ENCODE results near the gene METTL3. TPM values are rescaled to one million over a fixed set of nuclear protein-coding genes. Genes with fewer than 3 reads are reported as not detected.

METTL3 gene
- total RNA-seq, 1 experiment from 2014 or later, result 105 TPM

GRCh38 chr14:21543521-21543960 lies 32.4 kb upstream of the METTL3 start:
- Histone ChIP-seq H3K27ac (ENCODE audit: low read length) (no peak overlapping the region), H3K9ac (ENCODE audit: low read length) (no peak overlapping the region), H3K36me3 (ENCODE audit: insufficient read depth, low read length) (no peaks in the 10 kb centered on the region), H3K27me3 (ENCODE audit: low read length) (no peaks in the 10 kb centered on the region), H3K9me2 (replicated peaks; ENCODE audit: insufficient read depth, low read length) (no peaks in the 10 kb centered on the region), H4K20me1 (ENCODE audit: insufficient read depth, low read depth, low read length) (no peaks in the 10 kb centered on the region), H3K4me3 (ENCODE audit: low read length) (no peak overlapping the region), H3K9me3 (ENCODE audit: low read length) (no peaks in the 10 kb centered on the region), H3K4me1 (ENCODE audit: low read length) (peaks cover 3% of the 10 kb centered on the region), H3K79me2 (ENCODE audit: low read length) (no peaks in the 10 kb centered on the region), H2AFZ (ENCODE audit: low read length) (no peak overlapping the region), H3K4me2 (ENCODE audit: low read depth, low read length, poor library complexity, severe bottlenecking) (no peak overlapping the region)
- no peak for DNase-seq

GRCh38 chr14:21541413-21542074 lies 30.4 kb upstream of the METTL3 start:
- H4K20me1 ChIP-seq (ENCODE audit: insufficient read depth, low read depth, low read length), result no peaks in the 10 kb centered on the region
- no peaks in the 10 kb centered on the region for H3K9me2 ChIP-seq (replicated peaks; ENCODE audit: insufficient read depth, low read length)
- H3K4me3 ChIP-seq (ENCODE audit: low read length), result no peak overlapping the region
- H3K9me3 ChIP-seq (ENCODE audit: low read length), result no peaks in the 10 kb centered on the region
- H3K9ac ChIP-seq (ENCODE audit: low read length), result no peak overlapping the region
- no peak for DNase-seq
- H3K27ac ChIP-seq (ENCODE audit: low read length), result no peak overlapping the region
- H3K27me3 ChIP-seq (ENCODE audit: low read length), result no peaks in the 10 kb centered on the region
- H2AFZ ChIP-seq (ENCODE audit: low read length), result no peak overlapping the region
- H3K79me2 ChIP-seq (ENCODE audit: low read length), result no peaks in the 10 kb centered on the region
- H3K4me1 ChIP-seq (ENCODE audit: low read length), result peaks cover 10% of the 10 kb centered on the region
- H3K36me3 ChIP-seq (ENCODE audit: insufficient read depth, low read length), result no peaks in the 10 kb centered on the region
- H3K4me2 ChIP-seq (ENCODE audit: low read depth, low read length, poor library complexity, severe bottlenecking), result no peak overlapping the region

GRCh38 chr14:21539189-21539940 lies 28.2 kb upstream of the METTL3 start:
- H3K79me2 ChIP-seq (ENCODE audit: low read length), result no peaks in the 10 kb centered on the region
- H2AFZ ChIP-seq (ENCODE audit: low read length), result no peak overlapping the region
- no peaks in the 10 kb centered on the region for H3K36me3 ChIP-seq (ENCODE audit: insufficient read depth, low read length)
- H3K9me2 ChIP-seq (replicated peaks; ENCODE audit: insufficient read depth, low read length), result no peaks in the 10 kb centered on the region
- H3K27ac ChIP-seq (ENCODE audit: low read length), result no peak overlapping the region
- no peaks in the 10 kb centered on the region for H3K27me3 ChIP-seq (ENCODE audit: low read length)
- no peak overlapping the region for H3K9ac ChIP-seq (ENCODE audit: low read length)
- H3K4me3 ChIP-seq (ENCODE audit: low read length), result no peak overlapping the region
- DNase-seq, result no peak
- no peak overlapping the region for H3K4me2 ChIP-seq (ENCODE audit: low read depth, low read length, poor library complexity, severe bottlenecking)
- peaks cover 10% of the 10 kb centered on the region for H3K4me1 ChIP-seq (ENCODE audit: low read length)
- no peaks in the 10 kb centered on the region for H4K20me1 ChIP-seq (ENCODE audit: insufficient read depth, low read depth, low read length)
- H3K9me3 ChIP-seq (ENCODE audit: low read length), result no peaks in the 10 kb centered on the region

GRCh38 chr14:21537090-21537424 lies 25.9 kb upstream of the METTL3 start:
- Histone ChIP-seq H3K27me3 (ENCODE audit: low read length) (no peaks in the 10 kb centered on the region), H3K4me2 (ENCODE audit: low read depth, low read length, poor library complexity, severe bottlenecking) (no peak overlapping the region), H3K79me2 (ENCODE audit: low read length) (no peaks in the 10 kb centered on the region), H4K20me1 (ENCODE audit: insufficient read depth, low read depth, low read length) (no peaks in the 10 kb centered on the region), H3K4me3 (ENCODE audit: low read length) (no peak overlapping the region), H3K27ac (ENCODE audit: low read length) (no peak overlapping the region), H3K36me3 (ENCODE audit: insufficient read depth, low read length) (no peaks in the 10 kb centered on the region), H3K9me3 (ENCODE audit: low read length) (no peaks in the 10 kb centered on the region), H3K9ac (ENCODE audit: low read length) (no peak overlapping the region), H3K4me1 (ENCODE audit: low read length) (peaks cover 7% of the 10 kb centered on the region), H2AFZ (ENCODE audit: low read length) (no peak overlapping the region), H3K9me2 (replicated peaks; ENCODE audit: insufficient read depth, low read length) (no peaks in the 10 kb centered on the region)
- no peak for DNase-seq

- Histone ChIP-seq H3K4me1 (ENCODE audit: low read length) (peaks cover 7% of the 10 kb centered on the region), H3K9me3 (ENCODE audit: low read length) (no peaks in the 10 kb centered on the region), H3K9me2 (replicated peaks; ENCODE audit: insufficient read depth, low read length) (no peaks in the 10 kb centered on the region), H3K9ac (ENCODE audit: low read length) (no peak overlapping the region), H2AFZ (ENCODE audit: low read length) (no peak overlapping the region), H3K4me2 (ENCODE audit: low read depth, low read length, poor library complexity, severe bottlenecking) (no peak overlapping the region), H3K79me2 (ENCODE audit: low read length) (no peaks in the 10 kb centered on the region), H3K36me3 (ENCODE audit: insufficient read depth, low read length) (no peaks in the 10 kb centered on the region), H3K27me3 (ENCODE audit: low read length) (no peaks in the 10 kb centered on the region), H3K4me3 (ENCODE audit: low read length) (no peak overlapping the region), H3K27ac (ENCODE audit: low read length) (no peak overlapping the region), H4K20me1 (ENCODE audit: insufficient read depth, low read depth, low read length) (no peaks in the 10 kb centered on the region)
- DNase-seq, result no peak
Measured at GRCh38 chr14:21536418-21537089, 25.4 kb upstream of the METTL3 start.

- Histone ChIP-seq H3K27me3 (ENCODE audit: low read length) (no peaks in the 10 kb centered on the region), H2AFZ (ENCODE audit: low read length) (no peak overlapping the region)
- no peak for DNase-seq
Measured at GRCh38 chr14:21535545-21536417, 24.6 kb upstream of the METTL3 start.

GRCh38 chr14:21534576-21534975 lies 23.4 kb upstream of the METTL3 start:
- H3K9me2 ChIP-seq (replicated peaks; ENCODE audit: insufficient read depth, low read length), result no peaks in the 10 kb centered on the region
- H3K36me3 ChIP-seq (ENCODE audit: insufficient read depth, low read length), result no peaks in the 10 kb centered on the region
- DNase-seq, result no peak
- H3K4me3 ChIP-seq (ENCODE audit: low read length), result no peak overlapping the region
- no peaks in the 10 kb centered on the region for H3K79me2 ChIP-seq (ENCODE audit: low read length)
- peaks cover 7% of the 10 kb centered on the region for H3K4me1 ChIP-seq (ENCODE audit: low read length)
- no peaks in the 10 kb centered on the region for H3K27me3 ChIP-seq (ENCODE audit: low read length)
- H3K9ac ChIP-seq (ENCODE audit: low read length), result no peak overlapping the region
- no peaks in the 10 kb centered on the region for H4K20me1 ChIP-seq (ENCODE audit: insufficient read depth, low read depth, low read length)
- no peak overlapping the region for H3K27ac ChIP-seq (ENCODE audit: low read length)
- H3K4me2 ChIP-seq (ENCODE audit: low read depth, low read length, poor library complexity, severe bottlenecking), result no peak overlapping the region
- H3K9me3 ChIP-seq (ENCODE audit: low read length), result no peaks in the 10 kb centered on the region
- H2AFZ ChIP-seq (ENCODE audit: low read length), result no peak overlapping the region

More at GRCh38 chr14:21535545-21536417, 24.6 kb upstream of the METTL3 start:
- Histone ChIP-seq H3K36me3 (ENCODE audit: insufficient read depth, low read length) (no peaks in the 10 kb centered on the region), H3K9ac (ENCODE audit: low read length) (no peak overlapping the region), H3K79me2 (ENCODE audit: low read length) (no peaks in the 10 kb centered on the region), H3K4me1 (ENCODE audit: low read length) (peaks cover 7% of the 10 kb centered on the region), H3K4me3 (ENCODE audit: low read length) (no peak overlapping the region), H3K4me2 (ENCODE audit: low read depth, low read length, poor library complexity, severe bottlenecking) (no peak overlapping the region), H3K9me2 (replicated peaks; ENCODE audit: insufficient read depth, low read length) (no peaks in the 10 kb centered on the region), H3K27ac (ENCODE audit: low read length) (no peak overlapping the region), H4K20me1 (ENCODE audit: insufficient read depth, low read depth, low read length) (no peaks in the 10 kb centered on the region), H3K9me3 (ENCODE audit: low read length) (no peaks in the 10 kb centered on the region)
